PC-3 (cell line): ENCODE results near the gene IL20RA. TPM values are rescaled to one million over a fixed set of nuclear protein-coding genes. Genes with fewer than 3 reads are reported as not detected.

Experiments used
- ATAC-seq: fragments of 200-7000 bp; cut with Tn5 transposase; 2 replicates; pipeline ENCODE4 v1.9.1; 2020; ENCODE audit warnings: mild to moderate bottlenecking, moderate library complexity
- BruUV-seq: library from RNA; stranded (reverse); fragments of 400-500 nt; replicated peaks from 2 replicates; lab custom pipeline; 2021; lab: Mats Ljungman, UMichigan
- CTCF ChIA-PET: fragments of 300-600 bp; sonication (Branson Sonifier 250); formaldehyde crosslinking; loops from one replicate; lab custom pipeline; 2022; ENCODE audit warnings: antibody characterized with exemption; lab: Charles Lee
- POLR2A ChIA-PET: fragments of 300-600 bp; sonication (Branson Sonifier 250); formaldehyde crosslinking; loops from one replicate; lab custom pipeline; 2022; ENCODE audit warnings: antibody characterized with exemption; ENCODE audit not compliant: unreplicated experiment; lab: Charles Lee
- DNase-seq: peaks from one replicate; pipeline ENCODE4 v3.0.0-alpha.2; 2015
- H2AFZ ChIP-seq: fragments of 300-600 bp; sonication (generic); 2 replicates; pipeline ENCODE4 v1.6.0; 2016; ENCODE audit warnings: antibody characterized with exemption, low read length
- H3F3A ChIP-seq: fragments of 300-600 bp; sonication (generic); one replicate; pipeline ENCODE4 v1.6.0; 2017; ENCODE audit warnings: antibody characterized with exemption, low read length, control low read depth, mild to moderate bottlenecking; ENCODE audit not compliant: unreplicated experiment
- H3K27ac ChIP-seq: fragments of 300-600 bp; sonication (generic); 2 replicates; pipeline ENCODE4 v1.5.1; 2016; ENCODE audit warnings: mild to moderate bottlenecking, low read length
- H3K27me3 ChIP-seq: fragments of 300-600 bp; sonication (generic); 2 replicates; pipeline ENCODE4 v1.6.1; 2016; ENCODE audit warnings: low read length, mixed read lengths
- H3K36me3 ChIP-seq: fragments of 300-600 bp; sonication (generic); 2 replicates; pipeline ENCODE4 v1.6.1; 2016; ENCODE audit warnings: low read depth, mixed run types, low read length, mixed read lengths
- H3K4me1 ChIP-seq: fragments of 300-600 bp; sonication (generic); 2 replicates; pipeline ENCODE4 v1.5.1; 2016; ENCODE audit warnings: low read length; ENCODE audit not compliant: insufficient read depth
- H3K4me2 ChIP-seq: fragments of 300-600 bp; sonication (generic); 2 replicates; pipeline ENCODE4 v1.6.0; 2016; ENCODE audit warnings: low read length
- H3K4me3 ChIP-seq: fragments of 300-600 bp; sonication (generic); 2 replicates; pipeline ENCODE4 v1.5.1; 2016; ENCODE audit warnings: mild to moderate bottlenecking, low read length, mixed read lengths
- H3K79me2 ChIP-seq: fragments of 300-600 bp; sonication (generic); 2 replicates; pipeline ENCODE4 v1.6.1; 2017; ENCODE audit warnings: low read length, mixed read lengths
- H3K9ac ChIP-seq: fragments of 300-600 bp; sonication (generic); 2 replicates; pipeline ENCODE4 v1.6.0; 2016; ENCODE audit warnings: mild to moderate bottlenecking, low read length
- H3K9me2 ChIP-seq: fragments of 300-600 bp; sonication (generic); replicated peaks from 2 replicates; pipeline ENCODE4 v1.6.1; 2016; ENCODE audit warnings: mixed run types, low read length, mixed read lengths
- H3K9me3 ChIP-seq: fragments of 300-600 bp; sonication (generic); 2 replicates; pipeline ENCODE4 v1.6.1; 2016; ENCODE audit warnings: low read length, mixed read lengths
- H4K20me1 ChIP-seq: fragments of 300-600 bp; sonication (generic); 2 replicates; pipeline ENCODE4 v1.6.1; 2016; ENCODE audit warnings: low read length, mixed read lengths
- CTCF ChIP-seq: fragments of 300-600 bp; sonication (generic); conservative IDR thresholded peaks from 2 replicates; pipeline ENCODE4 v1.5.1; 2017; ENCODE audit warnings: antibody characterized with exemption, low read depth, mild to moderate bottlenecking, low read length
- EZH2 ChIP-seq: fragments of 300-600 bp; sonication (generic); IDR thresholded peaks from one replicate; pipeline ENCODE4 v1.6.1; 2017; ENCODE audit warnings: antibody characterized with exemption, mild to moderate bottlenecking, low read length; ENCODE audit not compliant: unreplicated experiment
- EZH2phosphoT487 ChIP-seq: fragments of 300-600 bp; sonication (generic); IDR thresholded peaks from 2 replicates; pipeline ENCODE4 v1.6.1; 2018; ENCODE audit warnings: mild to moderate bottlenecking, antibody characterized with exemption, low read length, borderline replicate concordance
- intact Hi-C: fragments of 100-400 bp; cut with micrococcal nuclease; formaldehyde crosslinking; loops from 2 replicates; pipeline ENCODE4 v1.9.0; 2023
- total RNA-seq: library from RNA; depleted of rRNA; stranded (reverse); fragments of >200 nt; gene quantifications from 2 replicates; pipeline ENCODE4 v1.2.3, GENCODE V29; 2014

Gene IL20RA
- total RNA-seq, 1 experiment from 2014 or later, result 6.0 TPM

- Histone ChIP-seq H3F3A (no peaks in the 10 kb centered on the region), H3K27me3 (no peaks in the 10 kb centered on the region), H2AFZ (no peak overlapping the region), H3K4me3 (no peak overlapping the region), H3K4me1 (peaks cover 21% of the 10 kb centered on the region), H3K4me2 (no peak overlapping the region), H3K9ac (no peak overlapping the region), H3K36me3 (no peaks in the 10 kb centered on the region), H3K79me2 (no peaks in the 10 kb centered on the region), H3K27ac (no peak overlapping the region), H3K9me2 (no peaks in the 10 kb centered on the region), H4K20me1 (no peaks in the 10 kb centered on the region), H3K9me3 (no peaks in the 10 kb centered on the region)
- intact Hi-C loops, result loop anchor here (1.0 kb wide), 1 partner anchor 9 kb away; no protein-coding TSS in a partner anchor
- DNase-seq (no peak), ATAC-seq (no peak)
- no peak for TF ChIP-seq CTCF
- TF ChIP-seq EZH2, result no peak
- no peak for TF ChIP-seq EZH2phosphoT487
- CTCF ChIA-PET, result no interaction called here
- POLR2A ChIA-PET, result no interaction called here
- BruUV-seq, result no TSS peak
Measured at GRCh38 chr6:137011406-137011805, 33.4 kb downstream of the IL20RA start.

DNA sequence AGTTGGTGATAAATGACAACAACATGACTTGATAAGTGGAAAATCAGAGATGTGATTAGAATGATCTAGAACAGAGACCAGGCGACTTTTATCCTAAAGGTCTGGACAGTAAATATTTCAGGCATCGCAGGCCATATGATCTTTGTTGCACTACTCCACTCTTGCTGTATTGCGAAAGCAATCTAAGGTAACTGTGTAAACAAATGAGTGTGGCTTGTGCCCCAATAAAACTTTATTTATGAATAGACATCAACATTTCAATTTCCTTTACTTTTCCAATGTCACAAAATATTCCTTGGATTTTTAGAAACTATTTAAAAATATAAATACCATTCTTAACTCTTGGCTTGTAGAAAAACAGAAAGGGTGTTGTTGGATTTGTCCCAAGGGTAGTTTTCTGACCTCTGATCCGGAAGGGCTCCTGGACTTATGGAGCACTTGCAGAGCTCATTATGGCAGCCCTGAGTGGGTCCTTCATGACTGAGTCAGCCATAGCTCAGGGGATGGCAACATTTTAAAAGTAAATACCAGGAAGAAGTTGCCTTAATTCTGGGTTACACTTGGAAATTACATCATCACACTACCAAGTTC is 34.5 kb downstream of the IL20RA start:
- ATAC-seq, result no peak
- POLR2A ChIA-PET, result interaction anchor here (0.6 kb wide), 1 partner anchor 47 kb away, joined by 3 read pairs; no protein-coding TSS in a partner anchor
- intact Hi-C loops, result no loop called here
- Histone ChIP-seq H3K4me3 (no peak overlapping the region), H4K20me1 (no peaks in the 10 kb centered on the region), H2AFZ (no peak overlapping the region), H3K36me3 (no peaks in the 10 kb centered on the region), H3K4me2 (no peak overlapping the region), H3K9me3 (no peaks in the 10 kb centered on the region), H3K27ac (no peak overlapping the region), H3K9me2 (no peaks in the 10 kb centered on the region), H3K27me3 (no peaks in the 10 kb centered on the region), H3K79me2 (no peaks in the 10 kb centered on the region), H3K9ac (no peak overlapping the region), H3K4me1 (peaks cover 16% of the 10 kb centered on the region), H3F3A (no peaks in the 10 kb centered on the region)
- no peak for DNase-seq
- TF ChIP-seq EZH2 (no peak), CTCF (no peak)
- no TSS peak for BruUV-seq
- CTCF ChIA-PET, result interaction anchor here (0.7 kb wide), 1 partner anchor 126 kb away, joined by 3 read pairs; no protein-coding TSS in a partner anchor

DNA sequence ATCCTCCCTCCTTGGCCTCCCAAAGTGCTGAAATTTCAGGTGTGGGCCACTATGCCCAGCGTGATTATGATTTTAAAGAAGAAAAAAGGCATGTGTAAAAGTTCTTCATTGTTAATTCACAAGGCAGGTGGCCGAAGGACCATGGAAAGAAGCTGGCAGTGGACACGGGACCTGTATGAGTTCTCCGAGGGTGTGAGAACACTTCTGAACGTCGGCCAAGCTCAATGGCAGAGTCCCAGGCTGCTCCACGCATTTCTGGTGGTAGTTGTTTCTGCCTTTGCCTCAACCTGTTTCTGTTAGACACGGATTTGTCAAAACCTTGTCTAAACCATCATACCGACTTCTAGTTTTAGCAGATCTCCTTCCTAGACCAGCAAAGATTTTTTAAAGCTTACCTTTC is 36.6 kb downstream of the IL20RA start:
- intact Hi-C loops, result no loop called here
- H3K79me2 ChIP-seq, result no peaks in the 10 kb centered on the region
- DNase-seq (no peak), ATAC-seq (no peak)
- no peaks in the 10 kb centered on the region for H3K9me3 ChIP-seq
- ChIA-PET CTCF (no interaction called here), POLR2A (no interaction called here)
- H3K4me1 ChIP-seq, result peaks cover 11% of the 10 kb centered on the region
- no peaks in the 10 kb centered on the region for H3K36me3 ChIP-seq
- TF ChIP-seq CTCF, result no peak
- no peak for TF ChIP-seq EZH2
- TF ChIP-seq EZH2phosphoT487, result no peak
- H4K20me1 ChIP-seq, result no peaks in the 10 kb centered on the region
- H3K27me3 ChIP-seq, result no peaks in the 10 kb centered on the region
- H3K27ac ChIP-seq, result no peak overlapping the region
- no peak overlapping the region for H3K4me3 ChIP-seq
- no peak overlapping the region for H3K9ac ChIP-seq
- H3K9me2 ChIP-seq, result no peaks in the 10 kb centered on the region
- H3K4me2 ChIP-seq, result no peak overlapping the region
- H2AFZ ChIP-seq, result no peak overlapping the region
- BruUV-seq, result no TSS peak
- no peaks in the 10 kb centered on the region for H3F3A ChIP-seq
